ELF-1 (cell line): ENCODE measurements around the gene KRTAP4-5.
"Not testable (repeated sequence)": the region's sequence is repeated elsewhere in the genome, so short reads cannot be mapped to it uniquely, and the experiment has no call there.

Source experiments
- DNase-seq: peaks from one replicate; pipeline ENCODE4 v3.0.0-alpha.2; 2016; ENCODE audit warnings: low read depth, low spot score

Gene KRTAP4-5

DNA sequence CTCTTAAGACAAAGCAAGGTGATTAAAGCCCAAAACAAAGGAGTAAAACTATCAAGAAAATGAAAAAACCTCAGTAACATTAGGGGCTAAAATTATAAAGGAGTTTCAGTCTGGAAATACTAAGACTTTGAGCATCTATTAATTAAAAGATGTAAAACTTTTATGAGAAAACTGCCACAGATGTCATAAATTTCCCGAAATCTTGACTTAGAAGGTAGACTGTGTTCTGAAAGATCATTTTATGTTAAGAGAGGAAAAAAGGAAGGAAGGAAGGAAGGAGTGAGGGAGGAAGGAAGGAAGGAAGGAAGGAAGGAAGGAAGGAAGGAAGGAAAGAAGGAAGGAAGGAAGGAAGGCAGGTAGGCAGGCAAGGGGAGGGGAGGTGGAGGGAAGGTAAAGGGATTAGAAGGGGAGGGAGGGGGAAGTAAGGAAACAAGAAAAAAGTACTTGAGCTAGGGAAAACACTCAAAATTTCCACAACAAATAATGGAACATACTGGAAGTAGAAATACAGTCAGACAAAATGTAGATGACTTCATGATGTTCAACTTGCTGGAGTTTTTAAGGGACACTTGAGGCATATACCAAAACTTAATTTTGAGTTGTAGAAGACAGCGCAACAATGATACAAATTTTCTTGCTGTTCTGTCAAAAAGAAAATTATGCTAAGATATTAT lies 2.0 kb downstream of the KRTAP4-5 start:
- no peak for DNase-seq

DNA sequence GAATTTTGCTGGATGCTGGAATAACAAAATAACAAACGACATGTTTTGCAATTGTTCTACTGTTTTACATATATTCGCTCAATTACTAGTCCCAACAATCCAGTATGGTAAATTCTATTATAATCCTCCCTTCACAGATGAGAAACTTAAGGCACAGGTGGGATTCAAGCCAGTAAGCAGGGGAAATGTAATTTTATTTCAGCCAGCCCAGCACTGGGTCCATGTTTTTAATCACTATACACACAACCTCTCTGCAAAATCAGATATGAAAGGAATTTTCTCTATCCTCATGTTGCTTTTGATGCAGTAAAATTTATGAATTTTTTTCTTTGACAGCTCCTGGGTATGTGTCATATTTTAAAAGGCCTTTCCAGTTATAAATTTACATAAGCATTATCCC lies 4.4 kb downstream of the KRTAP4-5 start:
- no peak for DNase-seq

DNA sequence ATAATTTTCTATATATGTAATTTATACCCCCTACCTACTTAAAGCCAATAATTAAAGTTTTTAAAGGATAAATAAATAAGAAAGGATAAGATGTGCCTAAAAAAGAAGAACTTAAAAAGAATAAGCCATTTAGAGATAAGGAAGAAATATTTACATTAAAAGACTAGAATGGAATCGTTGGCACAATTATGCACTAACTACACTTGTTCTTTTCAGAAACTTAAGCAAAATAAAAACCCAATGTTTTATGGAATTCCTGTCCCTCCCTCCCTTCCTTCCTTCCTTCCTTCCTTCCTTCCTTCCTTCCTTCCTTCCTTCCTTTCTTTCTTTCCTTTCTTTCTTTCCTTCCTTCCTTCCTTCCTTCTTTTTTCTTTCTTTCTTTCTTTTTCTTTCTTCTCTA lies 4.8 kb downstream of the KRTAP4-5 start:
- DNase-seq, result no peak

DNA sequence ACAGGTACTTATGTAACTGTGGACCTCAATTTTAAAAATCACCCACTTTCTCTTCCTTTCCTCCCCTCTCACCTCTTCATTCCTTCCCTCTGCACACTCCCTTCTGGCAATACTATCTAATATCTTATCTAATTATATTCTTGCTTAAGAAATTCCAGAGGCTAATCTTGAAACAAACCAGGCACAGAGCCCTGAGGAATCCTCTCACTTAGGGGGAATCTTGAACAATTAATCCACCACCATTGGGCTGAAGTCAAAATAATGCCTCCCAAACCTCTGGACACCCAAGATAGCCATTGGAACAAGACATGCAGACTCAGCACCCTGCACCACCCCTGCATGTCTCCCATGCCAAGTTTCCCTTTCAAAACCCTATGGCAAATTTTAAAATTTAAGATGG lies 8.3 kb downstream of the KRTAP4-5 start:
- no peak for DNase-seq

DNA sequence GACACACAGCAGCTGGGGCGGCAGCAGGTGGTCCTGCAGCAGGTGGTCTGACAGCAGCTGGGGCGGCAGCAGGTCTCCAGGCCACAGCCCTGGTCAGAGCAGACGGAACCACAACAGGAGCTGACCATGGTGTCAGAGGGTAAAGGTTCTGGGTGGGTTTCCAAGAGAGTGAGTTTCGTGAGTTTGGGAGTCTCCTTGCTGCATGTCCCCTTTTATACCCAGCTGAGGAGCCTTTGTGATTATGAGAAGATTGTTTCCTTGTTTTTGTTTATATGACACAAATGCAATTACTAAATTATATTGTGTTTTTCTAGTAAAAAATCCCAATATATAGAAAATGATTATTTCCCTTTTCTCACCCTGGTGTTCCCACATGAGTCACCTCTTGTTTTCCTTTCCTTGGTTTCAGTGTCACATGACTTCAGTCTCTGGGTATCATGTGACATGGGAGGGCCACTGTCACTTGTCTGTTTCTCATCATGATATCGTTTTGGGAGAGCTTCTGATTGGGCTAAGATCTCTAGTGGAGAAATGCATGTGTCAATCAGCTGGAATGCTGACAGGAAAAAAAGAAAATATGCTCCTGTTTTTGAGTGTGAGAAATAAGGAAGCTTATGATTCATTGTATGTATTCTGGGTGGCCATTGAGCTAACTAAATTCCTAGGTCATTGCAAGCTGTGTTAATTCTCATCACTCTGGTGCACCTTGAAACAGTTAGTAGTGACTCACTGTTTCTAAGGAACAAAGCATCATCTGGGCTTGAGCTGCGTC lies 9.1 kb downstream of the KRTAP4-5 start, which contains the start of gene KRTAP4-6:
KRTAP4-6 (minus strand) TSS at position 185 of the 772 bp plus-strand sequence; CDS start at position 128, 57 bp downstream.
- no peak for DNase-seq

DNA sequence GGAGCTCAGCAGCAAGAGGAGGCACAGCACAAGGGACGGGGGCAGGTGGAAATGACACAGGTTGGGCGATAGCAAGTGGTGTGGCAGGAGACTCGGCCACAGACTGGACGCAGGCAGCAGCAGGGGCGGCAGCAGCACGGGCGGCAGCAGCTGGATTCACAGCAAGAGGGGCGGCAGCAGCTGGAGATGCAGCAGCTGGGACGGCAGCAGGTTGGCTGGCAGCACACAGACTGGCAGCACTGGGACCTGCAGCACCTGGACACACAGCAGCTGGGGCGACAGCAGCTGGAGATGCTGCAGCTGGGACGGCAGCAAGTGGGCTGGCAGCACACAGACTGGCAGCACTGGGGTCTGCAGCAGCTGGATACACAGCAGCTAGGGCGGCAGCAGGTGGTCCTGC lies 9.8 kb downstream of the KRTAP4-5 start:
- DNase-seq, result not testable (repeated sequence)

DNA sequence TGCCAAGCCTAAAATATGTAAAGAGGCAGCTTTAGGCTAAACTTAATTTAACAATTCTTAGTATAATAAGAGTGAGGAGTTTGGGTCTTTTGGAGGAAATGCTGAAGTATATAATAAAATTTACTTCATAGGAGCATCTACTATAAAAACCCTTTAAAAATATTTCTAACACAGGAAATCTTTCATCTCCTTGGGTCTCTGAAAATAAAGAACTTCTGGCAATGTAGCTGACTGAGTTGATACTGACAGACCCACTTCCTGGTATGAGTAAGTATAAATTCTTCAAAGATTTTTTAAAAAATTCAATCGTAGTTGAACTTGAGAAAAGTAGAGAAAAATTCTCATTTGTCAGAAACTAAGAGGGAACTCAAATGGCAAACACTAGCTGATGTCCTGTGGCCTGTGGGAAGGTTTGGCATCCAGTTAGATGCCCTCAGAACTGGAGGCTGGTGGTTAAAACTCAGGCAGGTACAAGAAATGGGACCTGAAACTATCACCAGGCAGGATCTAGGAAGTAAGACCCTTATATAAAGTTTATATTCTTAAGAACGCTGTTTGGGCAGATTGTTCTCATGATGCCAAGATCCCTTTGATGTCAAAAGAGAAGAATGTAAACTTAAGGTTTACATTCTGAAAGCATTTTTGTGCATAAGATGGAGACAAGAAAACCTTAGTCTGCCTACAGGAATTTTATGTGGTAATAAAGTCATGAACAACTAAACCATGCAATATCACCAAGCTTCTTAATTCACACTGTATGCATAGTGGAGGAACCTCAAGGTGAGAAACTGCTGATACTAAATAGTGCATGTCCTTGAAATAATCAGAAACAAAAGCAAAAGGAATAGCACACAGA lies 15.5 kb downstream of the KRTAP4-5 start:
- DNase-seq, result no peak

DNA sequence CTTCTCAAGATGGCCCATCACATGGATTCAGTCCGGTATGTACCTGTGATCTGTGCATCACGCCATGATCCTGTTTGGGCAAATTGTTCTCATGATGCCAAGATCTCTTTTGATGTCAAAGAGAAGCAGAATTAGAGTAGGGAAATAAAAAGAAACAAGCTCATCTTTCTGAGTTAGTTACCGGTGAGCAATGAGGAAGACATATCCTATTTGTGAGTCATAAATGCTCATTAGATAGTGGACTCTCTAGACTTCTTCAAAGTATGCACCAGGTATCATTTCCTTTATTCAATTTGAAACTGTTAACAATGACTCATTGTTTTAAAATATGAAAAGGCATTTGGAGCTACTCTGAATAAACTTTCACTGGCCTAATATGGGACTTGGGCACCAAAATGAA lies 17.6 kb downstream of the KRTAP4-5 start:
- DNase-seq, result no peak

DNA sequence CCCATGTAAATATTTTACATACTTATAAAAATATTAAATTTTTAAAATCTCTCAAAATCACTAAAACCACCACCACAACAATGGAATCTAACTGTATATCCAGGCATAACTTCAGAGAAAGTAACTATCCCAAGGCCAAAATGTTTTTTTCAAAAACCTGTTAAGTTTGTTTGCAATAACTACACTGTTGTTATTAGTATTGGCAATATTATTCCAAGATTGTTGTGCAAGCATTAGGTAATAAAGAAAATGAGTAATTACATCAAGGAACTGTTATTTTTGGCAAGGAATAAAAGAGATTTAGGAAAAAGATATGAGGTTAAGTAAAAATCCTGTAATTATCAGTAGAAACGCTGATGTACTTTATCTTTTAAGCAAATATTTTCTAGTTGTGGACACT lies 22.3 kb downstream of the KRTAP4-5 start:
- no peak for DNase-seq

DNA sequence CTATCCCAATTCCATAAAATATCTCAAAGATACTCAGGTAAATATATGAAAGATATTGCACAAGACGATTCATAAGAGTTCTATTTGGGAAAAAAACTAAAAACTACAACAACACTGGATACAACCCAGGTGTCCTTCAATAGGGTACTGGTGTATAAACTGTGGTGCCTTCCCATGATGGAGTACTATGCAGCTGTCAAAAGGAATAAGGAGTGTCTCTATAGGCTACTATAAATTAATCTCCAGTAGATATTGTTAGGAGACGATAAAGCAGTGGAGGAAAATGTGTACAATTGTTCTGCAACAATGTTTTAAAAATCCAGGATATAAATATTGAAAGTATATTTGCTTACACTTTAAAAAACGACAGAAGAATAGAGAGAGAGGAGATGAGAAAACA lies 23.2 kb downstream of the KRTAP4-5 start:
- DNase-seq, result no peak

DNA sequence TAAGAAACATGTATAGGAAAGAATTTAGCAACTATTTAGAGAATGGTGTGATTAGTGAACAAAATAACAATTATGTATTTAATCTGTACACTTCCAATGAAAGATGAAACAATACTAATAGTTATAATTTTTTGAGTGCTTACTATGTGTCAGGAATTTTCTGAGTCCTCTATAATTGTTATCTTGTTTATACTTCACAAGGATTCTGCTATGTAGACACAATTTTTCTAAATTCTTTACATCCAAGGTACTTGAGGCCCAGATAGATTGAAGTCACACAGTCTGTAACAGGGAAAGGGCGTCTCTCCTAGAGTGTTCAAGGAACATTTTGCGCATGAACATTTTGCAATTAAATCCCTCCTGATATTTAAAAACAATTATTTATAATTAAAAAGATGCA lies 24.6 kb downstream of the KRTAP4-5 start:
- DNase-seq, result no peak

DNA sequence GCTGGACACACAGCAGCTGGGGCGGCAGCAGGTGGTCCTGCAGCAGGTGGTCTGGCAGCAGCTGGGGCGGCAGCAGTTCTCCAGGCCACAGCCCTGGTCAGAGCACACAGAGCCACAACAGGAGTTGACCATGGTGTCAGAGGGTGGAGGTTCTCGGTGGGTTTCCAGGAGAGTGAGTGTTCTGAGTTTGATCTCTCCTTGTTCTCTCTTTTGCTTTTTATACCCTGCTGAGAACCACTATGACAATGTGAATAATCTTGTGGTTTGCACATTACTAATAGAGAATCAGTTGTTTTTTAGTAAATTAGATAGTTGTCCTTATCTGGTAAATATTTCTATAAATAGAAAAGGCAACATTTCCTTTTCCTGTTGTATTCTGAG lies 25.6 kb downstream of the KRTAP4-5 start, which contains the start of gene KRTAP4-12:
KRTAP4-12 (minus strand) TSS at position 192 of the 381 bp plus-strand sequence; CDS start at position 132, 60 bp downstream.
- not testable (repeated sequence) for DNase-seq

DNA sequence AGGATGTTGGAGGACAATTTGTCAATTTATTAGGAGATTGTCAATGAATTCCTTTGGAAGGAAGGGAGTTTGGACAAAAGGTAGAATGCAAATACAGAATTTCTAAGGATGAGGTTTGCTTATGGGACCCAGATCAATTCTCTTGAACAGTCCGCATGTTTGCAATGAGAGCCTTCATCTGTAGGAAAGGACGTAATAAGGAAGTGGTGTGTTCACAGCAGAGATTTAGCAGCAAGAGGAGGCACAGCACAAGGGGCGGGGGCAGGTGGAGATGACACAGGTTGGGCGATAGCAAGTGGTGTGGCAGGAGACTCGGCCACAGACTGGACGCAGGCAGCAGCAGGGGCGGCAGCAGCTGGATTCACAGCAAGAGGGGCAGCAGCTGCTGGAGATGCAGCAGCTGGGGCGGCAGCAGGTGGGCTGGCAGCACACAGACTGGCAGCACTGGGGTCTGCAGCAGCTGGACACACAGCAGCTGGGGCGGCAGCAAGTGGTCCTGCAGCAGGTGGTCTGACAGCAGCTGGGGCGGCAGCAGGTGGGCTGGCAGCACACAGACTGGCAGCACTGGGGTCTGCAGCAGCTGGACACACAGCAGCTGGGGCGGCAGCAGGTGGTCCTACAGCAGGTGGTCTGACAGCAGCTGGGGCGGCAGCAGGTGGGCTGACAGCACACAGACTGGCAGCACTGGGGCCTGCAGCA lies 26.2 kb downstream of the KRTAP4-5 start:
- not testable (repeated sequence) for DNase-seq

DNA sequence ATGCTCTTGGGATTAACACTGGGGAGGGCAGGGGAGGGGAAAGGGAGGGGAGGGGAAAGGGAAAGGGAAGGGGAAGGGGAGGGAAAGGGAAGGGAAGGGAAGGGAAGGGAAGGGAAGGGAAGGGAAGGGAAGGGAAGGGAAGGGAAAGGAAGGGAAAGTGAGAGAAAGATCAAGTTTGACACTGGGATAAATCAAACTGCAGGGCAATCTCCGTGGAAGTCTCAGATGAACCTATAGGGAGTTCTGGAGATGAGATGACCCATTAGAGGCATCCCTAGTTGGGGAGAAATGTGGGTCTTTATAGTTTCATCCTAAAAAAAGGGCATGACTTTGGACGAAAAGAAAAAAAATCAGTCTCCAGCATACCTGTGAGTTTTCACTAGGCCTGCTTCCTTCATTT lies 27.9 kb downstream of the KRTAP4-5 start:
- DNase-seq, result no peak

DNA sequence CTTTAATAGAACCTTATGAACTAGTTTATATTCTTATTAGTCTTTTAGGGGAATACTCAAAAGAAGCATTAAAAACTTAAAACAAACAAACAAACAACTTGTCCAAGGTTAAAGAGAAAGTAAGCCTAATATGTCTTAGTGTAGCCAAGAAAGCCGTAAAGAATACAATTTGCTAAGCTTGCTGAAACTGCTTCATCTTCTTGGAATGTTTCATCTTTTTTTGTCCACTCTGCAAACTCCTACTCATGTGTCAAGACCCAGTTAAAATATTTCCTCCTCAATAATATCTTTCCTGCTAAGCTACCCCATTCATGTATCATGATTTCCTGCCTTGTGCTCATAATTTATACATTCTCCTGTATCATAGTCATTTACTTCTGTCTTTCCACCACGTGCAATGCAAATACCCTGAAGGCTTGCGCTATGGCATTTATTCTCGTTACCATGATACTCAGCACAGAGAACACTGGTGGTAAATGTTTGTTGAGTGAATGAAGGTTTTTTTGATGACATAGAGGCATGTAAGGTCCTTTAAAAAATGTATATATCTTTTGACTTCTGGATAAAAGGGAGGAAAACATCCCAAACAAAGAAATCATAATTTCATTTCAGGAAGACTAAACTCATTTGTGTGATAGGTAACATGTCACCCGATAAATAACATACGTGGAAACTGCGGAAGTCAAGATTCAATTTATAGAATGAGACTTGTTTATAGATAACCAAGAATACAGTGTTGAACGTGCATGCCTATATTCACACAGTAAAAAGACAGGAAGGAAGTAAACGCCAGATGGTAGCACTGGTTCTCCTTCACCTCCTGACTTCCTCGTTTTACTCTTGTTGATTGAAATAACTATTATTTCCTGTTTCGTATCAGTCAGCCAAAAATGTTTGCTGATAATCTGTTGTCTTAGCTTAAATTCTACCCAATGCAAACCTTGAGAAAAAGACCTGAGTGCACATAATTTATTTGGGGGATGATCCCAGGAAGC lies 29.6 kb downstream of the KRTAP4-5 start:
- not testable (repeated sequence) for DNase-seq

DNA sequence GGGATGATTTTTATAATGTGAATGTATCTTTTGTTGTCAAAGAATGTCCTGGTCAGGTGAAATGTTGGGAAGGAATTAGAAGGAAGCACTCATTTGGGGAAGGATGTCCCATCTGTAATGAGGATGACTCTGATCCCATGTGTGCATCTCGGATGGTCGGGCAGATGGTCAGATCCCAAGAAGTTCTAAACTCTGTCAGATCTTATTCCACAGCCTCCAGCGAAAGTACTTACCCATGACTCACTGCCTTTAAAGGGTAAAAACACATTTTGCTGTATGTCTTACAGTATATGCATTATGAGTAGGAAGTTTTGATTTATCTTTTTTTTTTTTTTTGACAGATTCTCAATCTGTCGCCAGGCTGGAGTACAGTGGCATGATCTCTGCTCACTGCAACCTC lies 30.9 kb downstream of the KRTAP4-5 start:
- DNase-seq, result no peak

DNA sequence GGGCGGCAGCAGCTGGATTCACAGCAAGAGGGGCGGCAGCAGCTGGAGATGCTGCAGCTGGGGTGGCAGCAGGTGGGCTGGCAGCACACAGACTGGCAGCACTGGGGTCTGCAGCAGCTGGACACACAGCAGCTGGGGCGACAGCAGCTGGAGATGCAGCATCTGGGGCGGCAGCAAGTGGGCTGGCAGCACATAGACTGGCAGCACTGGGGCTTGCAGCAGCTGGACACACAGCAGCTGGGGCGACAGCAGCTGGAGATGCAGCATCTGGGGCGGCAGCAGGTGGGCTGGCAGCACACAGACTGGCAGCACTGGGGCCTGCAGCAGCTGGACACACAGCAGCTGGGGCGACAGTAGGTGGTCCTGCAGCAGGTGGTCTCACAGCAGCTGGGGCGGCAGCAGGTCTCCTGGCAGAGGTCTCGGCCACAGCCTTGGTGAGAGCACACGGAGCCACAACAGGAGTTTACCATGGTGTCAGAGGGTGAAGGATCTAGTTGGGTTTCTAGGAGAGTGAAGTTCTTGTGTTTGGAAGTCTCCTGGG lies 31.7 kb downstream of the KRTAP4-5 start, which contains the start of gene KRTAP4-11:
KRTAP4-11 (minus strand) TSS at position 528 of the 541 bp plus-strand sequence; CDS start at position 470, 58 bp downstream.
- not testable (repeated sequence) for DNase-seq

DNA sequence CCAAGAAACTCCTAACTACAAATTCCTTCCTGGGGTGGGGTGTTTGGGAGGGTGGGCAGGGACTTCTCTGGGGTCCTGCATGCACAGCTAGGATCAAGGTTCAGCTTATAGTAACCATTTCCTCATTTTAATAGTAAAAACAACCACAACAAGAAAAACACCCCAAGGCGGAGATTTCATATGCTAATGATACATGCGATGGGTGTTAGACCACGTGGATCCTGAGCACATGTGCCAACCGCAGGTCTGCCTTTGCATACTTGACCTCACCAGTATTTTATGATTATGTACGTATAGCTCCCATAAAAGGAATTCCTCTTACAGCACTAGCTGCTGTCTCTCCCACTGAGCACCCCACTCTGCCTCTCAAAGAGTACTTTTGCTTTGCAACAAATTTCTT lies 33.3 kb downstream of the KRTAP4-5 start:
- no peak for DNase-seq

DNA sequence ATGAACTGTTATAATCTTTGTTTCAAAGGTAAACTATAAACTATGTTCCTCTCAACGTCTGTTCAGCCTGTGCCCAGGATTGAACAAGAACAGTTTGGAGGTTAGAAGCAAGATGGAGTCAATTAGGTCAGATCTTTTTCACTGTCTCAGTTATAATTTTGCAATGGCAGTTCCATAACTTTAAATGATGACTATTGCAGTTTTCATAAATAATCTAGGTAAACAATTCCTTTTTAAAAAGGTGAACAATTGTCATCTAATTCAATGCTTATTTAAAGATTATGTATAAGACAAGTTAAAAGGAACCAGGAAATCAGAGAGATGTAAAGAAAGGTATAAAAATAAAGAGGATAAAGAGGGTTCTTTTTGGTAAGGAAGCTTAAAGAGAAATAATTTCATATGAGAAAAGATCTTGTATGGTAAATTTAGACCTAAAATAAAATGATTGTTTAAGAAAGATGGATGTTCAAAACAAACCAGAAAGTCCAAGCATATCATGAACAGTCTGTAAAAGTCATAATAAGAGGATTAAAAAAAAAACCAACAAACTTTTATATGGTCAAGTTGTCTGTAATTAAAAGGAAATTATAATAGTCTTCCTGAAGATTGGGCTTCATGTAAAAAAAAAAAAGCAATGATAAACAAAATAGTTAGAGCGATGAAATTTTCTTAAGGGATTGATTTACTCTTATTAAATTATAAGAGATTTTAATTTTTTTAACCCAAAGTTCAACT lies 38.3 kb downstream of the KRTAP4-5 start:
- DNase-seq, result no peak
